A549 (cell line): ENCODE results near the gene SOX4. TPM values are rescaled to one million over a fixed set of nuclear protein-coding genes. Genes with fewer than 3 reads are reported as not detected.
A peak's percentile ranks its signal among the peaks of the same experiment; 100 is the strongest.

Experiments
- ATAC-seq, 2 experiments: fragments of 200-7000 bp in 1 of 2; fragments of >200 bp in 1 of 2; cut with Nextera tagmentation in 1 of 2; cut with Tn5 transposase in 1 of 2; 3 replicates each; pipeline versions ENCODE4 v1.8.0 to v1.9.1; 2018 to 2020; ENCODE audit warnings: mild to moderate bottlenecking in 1 of 2, moderate library complexity in 1 of 2
- CTCF ChIA-PET: fragments of 300-600 bp; sonication (Branson Sonifier 250); formaldehyde crosslinking; extraction: SDS; loops from one replicate; lab custom pipeline; 2021; ENCODE audit warnings: antibody characterized with exemption, inconsistent platforms; lab: Yijun Ruan, JAX
- POLR2A ChIA-PET: fragments of 350-600 bp; formaldehyde crosslinking; extraction: SDS; loops from one replicate; lab custom pipeline; 2021; ENCODE audit warnings: antibody characterized with exemption, inconsistent platforms; lab: Yijun Ruan, JAX
- DNase-seq, 2 experiments: peaks; one replicate each; pipeline versions ENCODE4 v3.0.0 to v3.0.0-alpha.2; 2011 to 2016; ENCODE audit warnings: low read depth in 1 of 2, low spot score in 1 of 2
- FAIRE-seq: peaks from 2 replicates; lab custom pipeline; 2011; peaks lifted over from hg19 to GRCh38; lab: Jason Lieb, UNC
- H3K27ac ChIP-seq, 2 experiments: fragments of >200 bp; sonication (Bioruptor Twin); formaldehyde crosslinking; 3 replicates each; pipeline ENCODE4 v1.5.1; 2016 to 2017
- H3K4me1 ChIP-seq: fragments of >200 bp; sonication (Bioruptor Twin); formaldehyde crosslinking; 3 replicates; pipeline ENCODE4 v1.6.1; 2016
- H3K4me2 ChIP-seq: fragments of >200 bp; sonication (Bioruptor Twin); formaldehyde crosslinking; 3 replicates; pipeline ENCODE4 v1.6.1; 2016
- H3K4me3 ChIP-seq: fragments of >200 bp; sonication (Bioruptor Twin); formaldehyde crosslinking; 3 replicates; pipeline ENCODE4 v1.5.1; 2016
- H3K9me3 ChIP-seq: fragments of >200 bp; sonication (Bioruptor Twin); formaldehyde crosslinking; 3 replicates; pipeline ENCODE4 v1.6.1; 2016
- CHD2 ChIP-seq: fragments of 150-350 bp; IDR thresholded peaks from 2 replicates; pipeline ENCODE4 v1.6.1; 2014; ENCODE audit warnings: low read length; ENCODE audit not compliant: partially characterized antibody
- CTCF ChIP-seq: fragments of >200 bp; sonication (Bioruptor Twin); formaldehyde crosslinking; IDR thresholded peaks from 3 replicates; pipeline ENCODE4 v1.5.1; 2016
- ESRRA ChIP-seq: fragments of 150-350 bp; IDR thresholded peaks from 2 replicates; pipeline ENCODE4 v1.6.1; 2014; ENCODE audit warnings: mild to moderate bottlenecking, low read length, borderline replicate concordance
- GATA3 ChIP-seq: IDR thresholded peaks from 2 replicates; pipeline ENCODE4 v1.6.1; 2012; ENCODE audit warnings: borderline replicate concordance
- HDAC2 ChIP-seq: fragments of 200-600 bp; sonication (generic); IDR thresholded peaks from 2 replicates; pipeline ENCODE4 v1.6.1; 2016
- HES2 ChIP-seq: fragments of >200 bp; sonication (Bioruptor Twin); formaldehyde crosslinking; IDR thresholded peaks from 2 replicates; pipeline ENCODE4 v1.6.1; 2016
- HEYL ChIP-seq: fragments of 250-450 bp; sonication (Bioruptor Pico); IDR thresholded peaks from 2 replicates; pipeline ENCODE4 v1.8.0; 2021; ENCODE audit warnings: mild to moderate bottlenecking, moderate library complexity
- HOXA7 ChIP-seq: fragments of 250-450 bp; sonication (Bioruptor Pico); IDR thresholded peaks from 2 replicates; pipeline ENCODE4 v1.5.0; 2020; ENCODE audit warnings: mild to moderate bottlenecking, moderate library complexity
- HOXB5 ChIP-seq: fragments of 250-450 bp; sonication (Bioruptor Pico); IDR thresholded peaks from 2 replicates; pipeline ENCODE4 v1.5.0; 2020; ENCODE audit warnings: mild to moderate bottlenecking, moderate library complexity
- JUNB ChIP-seq: fragments of >200 bp; sonication (Bioruptor Twin); formaldehyde crosslinking; IDR thresholded peaks from 2 replicates; pipeline ENCODE4 v1.6.1; 2016
- KDM5A ChIP-seq: fragments of 200-600 bp; sonication (generic); IDR thresholded peaks from 2 replicates; pipeline ENCODE4 v1.6.1; 2016; ENCODE audit warnings: antibody characterized with exemption, mild to moderate bottlenecking
- MAX ChIP-seq: IDR thresholded peaks from 2 replicates; pipeline ENCODE4 v1.6.1; 2012
- NPAS2 ChIP-seq: fragments of 250-450 bp; sonication (Bioruptor Pico); IDR thresholded peaks from 2 replicates; pipeline ENCODE4 v1.8.0; 2022; ENCODE audit warnings: mild to moderate bottlenecking, moderate library complexity, borderline replicate concordance
- PHF8 ChIP-seq: fragments of 200-600 bp; sonication (generic); IDR thresholded peaks from 2 replicates; pipeline ENCODE4 v1.6.1; 2016; ENCODE audit warnings: low read depth, mild to moderate bottlenecking, antibody characterized with exemption, moderate library complexity, borderline replicate concordance
- RAD21 ChIP-seq, 2 experiments: fragments of >200 bp in 1 of 2; sonication (Bioruptor Twin) in 1 of 2; formaldehyde crosslinking in 1 of 2; IDR thresholded peaks in 1 of 2; conservative IDR thresholded peaks in 1 of 2; 2 replicates in 1 of 2; 3 replicates in 1 of 2; pipeline ENCODE4 v1.6.1; 2012 to 2018; ENCODE audit warnings: inconsistent platforms in 1 of 2
- SMC3 ChIP-seq: fragments of >200 bp; sonication (Bioruptor Twin); formaldehyde crosslinking; IDR thresholded peaks from 3 replicates; pipeline ENCODE4 v1.6.1; 2018; ENCODE audit warnings: inconsistent platforms
- TP53 ChIP-seq: fragments of 250-450 bp; sonication (Bioruptor Pico); IDR thresholded peaks from 2 replicates; pipeline ENCODE4 v1.5.0; 2021; ENCODE audit warnings: mild to moderate bottlenecking, moderate library complexity
- ZFP36 ChIP-seq: fragments of 450-650 bp; IDR thresholded peaks from 2 replicates; pipeline ENCODE4 v1.6.1; 2014; ENCODE audit warnings: borderline replicate concordance; ENCODE audit not compliant: partially characterized antibody
- WGBS: methylation state at CpG from one replicate; pipeline ENCODE4 v1.1.6; 2017; ENCODE audit errors: missing lambda C conversion rate; 5-methylcytosine and 5-hydroxymethylcytosine counted together
- polyA plus RNA-seq, 4 experiments: library from polyadenylated mRNA; depleted of rRNA in 3 of 4; stranded (reverse); fragments of >200 nt; fragmentation: RNase III in 1 of 4; extraction: RNeasy Plus Mini Kit Qiagen cat#74134 plus additional on column Dnase treatment in 1 of 4; gene quantifications; 2 replicates in 3 of 4; 3 replicates in 1 of 4; pipeline ENCODE4 v1.2.3, GENCODE V29; 2011 to 2017
- TF ChIP-seq, protein P1 (sequence below): fragments of 450-650 bp; IDR thresholded peaks from 2 replicates; pipeline ENCODE4 v1.6.1; 2014; ENCODE audit warnings: antibody characterized with exemption
- TF ChIP-seq, protein P2 (sequence below): fragments of 200-600 bp; sonication (generic); IDR thresholded peaks from 2 replicates; pipeline ENCODE4 v1.6.1; 2016; ENCODE audit warnings: antibody characterized with exemption, mild to moderate bottlenecking, moderate library complexity

Gene SOX4
- polyA plus RNA-seq, 2 of the 4 experiments (the other 2 are of a cell fraction), result 26.0 to 30.8 TPM

DNA sequence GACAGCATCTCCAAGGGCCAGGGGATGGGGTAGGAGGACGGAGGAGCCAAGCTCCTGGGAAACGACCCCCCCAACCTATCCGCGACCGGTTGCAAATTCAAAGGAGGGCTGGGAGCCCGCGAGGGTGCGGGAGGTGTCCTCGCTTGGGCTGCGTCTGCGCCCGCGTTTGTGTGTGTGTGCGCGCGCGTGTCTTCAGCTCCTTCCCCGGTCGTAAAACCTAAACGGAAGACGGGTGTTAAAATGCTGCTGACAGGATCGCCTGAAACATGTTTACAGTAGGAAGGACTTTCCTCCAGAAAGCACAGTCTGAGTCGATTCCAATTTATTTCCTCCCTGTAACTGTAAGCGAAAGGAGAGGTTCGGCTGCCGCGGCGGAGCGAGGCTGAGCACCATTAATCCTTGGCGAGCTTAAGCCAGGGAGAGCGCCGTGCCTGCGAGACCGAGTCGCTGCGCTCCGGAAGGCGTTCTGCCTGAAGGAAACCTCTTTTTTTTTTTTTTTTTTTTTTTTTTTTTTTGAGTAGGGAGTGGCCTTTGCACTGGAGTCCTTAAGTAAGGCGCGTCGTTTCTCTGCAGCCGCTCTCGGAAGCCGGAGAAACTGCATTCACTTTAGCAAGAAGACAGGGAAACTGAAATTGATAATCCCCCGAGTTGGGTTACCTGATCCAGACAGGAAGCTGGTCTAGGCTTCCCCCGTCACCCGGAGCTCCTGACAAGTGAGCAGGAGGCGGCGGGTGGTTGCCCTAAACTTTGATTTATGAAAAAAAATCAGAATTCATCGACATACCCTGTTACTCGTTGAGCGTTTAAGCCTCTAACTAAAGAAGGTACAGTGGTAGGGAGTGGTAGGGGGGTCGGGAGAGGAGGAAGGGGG, 4.8 kb upstream of the SOX4 start (continued):
- TF ChIP-seq, protein P1, sequence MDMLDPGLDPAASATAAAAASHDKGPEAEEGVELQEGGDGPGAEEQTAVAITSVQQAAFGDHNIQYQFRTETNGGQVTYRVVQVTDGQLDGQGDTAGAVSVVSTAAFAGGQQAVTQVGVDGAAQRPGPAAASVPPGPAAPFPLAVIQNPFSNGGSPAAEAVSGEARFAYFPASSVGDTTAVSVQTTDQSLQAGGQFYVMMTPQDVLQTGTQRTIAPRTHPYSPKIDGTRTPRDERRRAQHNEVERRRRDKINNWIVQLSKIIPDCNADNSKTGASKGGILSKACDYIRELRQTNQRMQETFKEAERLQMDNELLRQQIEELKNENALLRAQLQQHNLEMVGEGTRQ, result no peak
- TF ChIP-seq HES2 (no peak), MAX (no peak; the same call in 1 of the 2 replicates), HOXA7 (no peak), HDAC2 (no peak)

DNA sequence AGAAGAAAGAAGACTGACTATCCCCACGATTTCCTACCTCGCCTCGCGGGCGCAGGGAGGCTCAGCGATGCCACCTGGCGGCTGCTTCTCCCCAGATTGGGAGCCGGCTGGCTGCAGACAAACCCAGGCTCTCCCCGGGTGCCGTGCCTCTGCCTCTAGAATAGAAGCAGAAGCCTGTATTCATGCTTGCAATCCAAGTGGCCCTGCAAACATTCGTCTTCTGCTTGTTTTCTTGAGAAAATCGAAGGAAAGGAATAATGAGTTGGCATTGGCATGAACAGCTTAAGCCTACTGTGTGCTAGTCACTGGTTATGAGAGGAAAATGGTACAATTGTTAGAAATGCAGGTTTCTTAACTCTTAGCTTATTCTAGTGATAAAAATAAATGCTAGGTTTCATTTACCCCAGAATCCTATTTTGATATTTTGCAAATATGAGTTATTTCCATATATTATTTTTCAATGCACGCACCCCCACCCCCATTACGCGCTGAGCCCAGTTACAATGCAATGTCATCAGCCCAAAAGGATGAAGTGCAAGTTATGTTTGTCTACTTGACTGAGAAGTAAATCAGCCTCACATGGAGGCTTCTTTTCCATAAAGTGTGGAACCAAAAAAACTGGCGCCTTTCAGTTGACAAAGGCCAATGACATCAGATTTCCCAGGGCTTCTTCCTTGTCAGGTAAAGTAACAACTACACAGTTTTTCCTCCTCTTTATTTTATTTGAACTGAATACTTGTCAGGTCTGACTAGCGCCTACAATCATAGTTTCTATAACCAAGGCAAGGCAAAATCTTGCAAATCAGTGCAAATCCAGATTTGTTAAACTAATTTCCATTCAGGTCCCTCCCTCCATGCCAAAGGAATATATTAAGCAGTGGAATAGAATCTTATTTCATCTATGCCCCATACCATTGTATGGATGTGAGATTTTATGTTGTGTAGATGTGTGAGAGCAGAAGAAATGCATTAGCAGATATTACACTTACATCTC, 3.9 kb upstream of the SOX4 start:
- FAIRE-seq, result no peak
- POLR2A ChIA-PET, result interaction anchor here (0.6 to 1.5 kb wide), 4 partner anchors 163 to 653 kb away, joined by 3 to 6 read pairs (median 5); no protein-coding TSS in a partner anchor

More for the DNA sequence above, 3.9 kb upstream of the SOX4 start:
- Histone ChIP-seq H3K27ac (peak overlapping the region; percentile 92 to 93), H3K4me2 (peak overlapping the region; percentile 78), H3K4me1 (peaks cover 17% of the 10 kb centered on the region), H3K9me3 (no peaks in the 10 kb centered on the region), H3K4me3 (peak overlapping the region; percentile 67)
- ATAC-seq (peak; percentile 30 to 66; a peak in 4 of 6 replicates), DNase-seq (peak; percentile 53 to 77)
- WGBS, result 22% methylated on average over 16 of the region's 17 CpGs
- CTCF ChIA-PET, result interaction anchor here (0.6 to 3.2 kb wide), 19 partner anchors 11 to 1034 kb away, joined by 3 to 43 read pairs (median 3); no protein-coding TSS in a partner anchor
- TF ChIP-seq CHD2 (no peak), MAX (peak; percentile 14; the same call in 1 of the 2 replicates), TP53 (no peak), ESRRA (no peak), RAD21 (conservative IDR thresholded peaks at IDR 0.05 in 1 of 2, IDR thresholded peaks at IDR 0.05 in 1 of 2) (peak; percentile 73 to 85), NPAS2 (CRISPR knock-in tag) (no peak), SMC3 (peak; percentile 95), PHF8 (no peak), ZFP36 (no peak), KDM5A (no peak), HOXA7 (no peak), GATA3 (no peak), HEYL (CRISPR knock-in tag) (no peak), JUNB (no peak), CTCF (peak; percentile 71), HOXB5 (CRISPR knock-in tag) (no peak)
- TF ChIP-seq, protein P2, sequence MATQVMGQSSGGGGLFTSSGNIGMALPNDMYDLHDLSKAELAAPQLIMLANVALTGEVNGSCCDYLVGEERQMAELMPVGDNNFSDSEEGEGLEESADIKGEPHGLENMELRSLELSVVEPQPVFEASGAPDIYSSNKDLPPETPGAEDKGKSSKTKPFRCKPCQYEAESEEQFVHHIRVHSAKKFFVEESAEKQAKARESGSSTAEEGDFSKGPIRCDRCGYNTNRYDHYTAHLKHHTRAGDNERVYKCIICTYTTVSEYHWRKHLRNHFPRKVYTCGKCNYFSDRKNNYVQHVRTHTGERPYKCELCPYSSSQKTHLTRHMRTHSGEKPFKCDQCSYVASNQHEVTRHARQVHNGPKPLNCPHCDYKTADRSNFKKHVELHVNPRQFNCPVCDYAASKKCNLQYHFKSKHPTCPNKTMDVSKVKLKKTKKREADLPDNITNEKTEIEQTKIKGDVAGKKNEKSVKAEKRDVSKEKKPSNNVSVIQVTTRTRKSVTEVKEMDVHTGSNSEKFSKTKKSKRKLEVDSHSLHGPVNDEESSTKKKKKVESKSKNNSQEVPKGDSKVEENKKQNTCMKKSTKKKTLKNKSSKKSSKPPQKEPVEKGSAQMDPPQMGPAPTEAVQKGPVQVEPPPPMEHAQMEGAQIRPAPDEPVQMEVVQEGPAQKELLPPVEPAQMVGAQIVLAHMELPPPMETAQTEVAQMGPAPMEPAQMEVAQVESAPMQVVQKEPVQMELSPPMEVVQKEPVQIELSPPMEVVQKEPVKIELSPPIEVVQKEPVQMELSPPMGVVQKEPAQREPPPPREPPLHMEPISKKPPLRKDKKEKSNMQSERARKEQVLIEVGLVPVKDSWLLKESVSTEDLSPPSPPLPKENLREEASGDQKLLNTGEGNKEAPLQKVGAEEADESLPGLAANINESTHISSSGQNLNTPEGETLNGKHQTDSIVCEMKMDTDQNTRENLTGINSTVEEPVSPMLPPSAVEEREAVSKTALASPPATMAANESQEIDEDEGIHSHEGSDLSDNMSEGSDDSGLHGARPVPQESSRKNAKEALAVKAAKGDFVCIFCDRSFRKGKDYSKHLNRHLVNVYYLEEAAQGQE, result no peak
- TF ChIP-seq, all 56 proteins: peak for 4
